Skin epidermis (tissue), 12 donors: ENCODE measurements around the gene TTYH2.

Experiments used
- H3K27ac ChIP-seq, 21 experiments: fragments of 200-600 bp; sonication (generic) in 11 of 21; one replicate each; pipeline ENCODE4 v1.5.0; 2020; ENCODE audit warnings: mild to moderate bottlenecking in 3 of 21, inconsistent platforms in 2 of 21, moderate library complexity in 2 of 21
- H3K4me3 ChIP-seq, 7 experiments: fragments of 200-600 bp; sonication (generic) in 2 of 7; one replicate each; pipeline ENCODE4 v1.5.0; 2020; ENCODE audit warnings: inconsistent platforms in 2 of 7, mild to moderate bottlenecking in 2 of 7, moderate library complexity in 1 of 7

Gene TTYH2

GRCh38 chr17:74190807-74191406 is 22.5 kb upstream of the TTYH2 start:
- Histone ChIP-seq H3K27ac (no peak overlapping the region), H3K4me3 (no peak overlapping the region)

GRCh38 chr17:74192950-74193781 is 20.2 kb upstream of the TTYH2 start:
- Histone ChIP-seq H3K27ac (peak overlapping the region in 2 of 21 experiments; percentile 12 to 63), H3K4me3 (no peak overlapping the region)

- Histone ChIP-seq H3K4me3 (no peak overlapping the region), H3K27ac (no peak overlapping the region)
Measured at GRCh38 chr17:74194682-74195081, 18.7 kb upstream of the TTYH2 start.

- Histone ChIP-seq H3K4me3 (no peak overlapping the region), H3K27ac (no peak overlapping the region)
Measured at GRCh38 chr17:74196541-74197317, 16.6 kb upstream of the TTYH2 start.

GRCh38 chr17:74197801-74198200 is 15.6 kb upstream of the TTYH2 start:
- Histone ChIP-seq H3K4me3 (no peak overlapping the region), H3K27ac (no peak overlapping the region)

GRCh38 chr17:74198694-74199093 is 14.7 kb upstream of the TTYH2 start:
- Histone ChIP-seq H3K27ac (no peak overlapping the region), H3K4me3 (no peak overlapping the region)

GRCh38 chr17:74199306-74200092 is 13.9 kb upstream of the TTYH2 start:
- Histone ChIP-seq H3K27ac (no peak overlapping the region), H3K4me3 (no peak overlapping the region)

- no peak overlapping the region for H3K4me3 ChIP-seq
- no peak overlapping the region for H3K27ac ChIP-seq
Measured at GRCh38 chr17:74200112-74200511, 13.3 kb upstream of the TTYH2 start.

- no peak overlapping the region for H3K27ac ChIP-seq
- no peak overlapping the region for H3K4me3 ChIP-seq
Measured at GRCh38 chr17:74201250-74201649, 12.1 kb upstream of the TTYH2 start.

GRCh38 chr17:74201948-74202347 is 11.4 kb upstream of the TTYH2 start:
- Histone ChIP-seq H3K4me3 (no peak overlapping the region), H3K27ac (no peak overlapping the region)

- peak overlapping the region in 4 of 7 experiments; percentile 76 to 96 (median 90) for H3K4me3 ChIP-seq
- H3K27ac ChIP-seq: no peak overlapping the region
Measured at GRCh38 chr17:74202938-74203337, 10.4 kb upstream of the TTYH2 start.

GRCh38 chr17:74203439-74204240 is 9.7 kb upstream of the TTYH2 start, which contains the start of gene RPL38:
Gene RPL38 (plus strand): TSS chr17:74203678. CDS start chr17:74203956, 278 bp downstream.
- Histone ChIP-seq H3K27ac (peak within 1 kb of the TSS; percentile 43 to 95 (median 88)), H3K4me3 (peak within 1 kb of the TSS; percentile 76 to 96 (median 92))

- peak overlapping the region; percentile 76 to 96 (median 92) for H3K4me3 ChIP-seq
- H3K27ac ChIP-seq: peak overlapping the region in 18 of 21 experiments; percentile 70 to 95 (median 88)
Measured at GRCh38 chr17:74204474-74204873, 8.9 kb upstream of the TTYH2 start.

- Histone ChIP-seq H3K27ac (peak overlapping the region in 1 of 21 experiments; percentile 90), H3K4me3 (no peak overlapping the region)
Measured at GRCh38 chr17:74205274-74205673, 8.1 kb upstream of the TTYH2 start.

- Histone ChIP-seq H3K27ac (no peak overlapping the region), H3K4me3 (no peak overlapping the region)
Measured at GRCh38 chr17:74206332-74206818, 7.0 kb upstream of the TTYH2 start.

GRCh38 chr17:74210191-74211140 is 2.9 kb upstream of the TTYH2 start:
- H3K4me3 ChIP-seq: no peak overlapping the region
- H3K27ac ChIP-seq: peak overlapping the region in 3 of 21 experiments; percentile 11 to 71 (median 25)

GRCh38 chr17:74211141-74211911 is 2.0 kb upstream of the TTYH2 start:
- Histone ChIP-seq H3K4me3 (peak overlapping the region in 2 of 7 experiments; percentile 36 to 58), H3K27ac (peak overlapping the region in 8 of 21 experiments; percentile 11 to 84 (median 67))
